LHCN-M2 (cell line): ENCODE data around the gene DDHD1. TPM values are rescaled to one million over a fixed set of nuclear protein-coding genes. Genes with fewer than 3 reads are reported as not detected.
"Not testable (repeated sequence)": the region's sequence is repeated elsewhere in the genome, so short reads cannot be mapped to it uniquely, and the experiment has no call there.

ENCODE experiments used
- DNase-seq: peaks from one replicate; pipeline ENCODE4 v3.0.0-alpha.2; 2012; ENCODE audit warnings: low read depth
- total RNA-seq: library from RNA; depleted of rRNA; stranded (reverse); fragments of >200 nt; gene quantifications from 2 replicates; pipeline ENCODE4 v1.2.3, GENCODE V29; 2014

The DDHD1 gene
- total RNA-seq, 1 experiment from 2014 or later, result 13.6 TPM

DNA sequence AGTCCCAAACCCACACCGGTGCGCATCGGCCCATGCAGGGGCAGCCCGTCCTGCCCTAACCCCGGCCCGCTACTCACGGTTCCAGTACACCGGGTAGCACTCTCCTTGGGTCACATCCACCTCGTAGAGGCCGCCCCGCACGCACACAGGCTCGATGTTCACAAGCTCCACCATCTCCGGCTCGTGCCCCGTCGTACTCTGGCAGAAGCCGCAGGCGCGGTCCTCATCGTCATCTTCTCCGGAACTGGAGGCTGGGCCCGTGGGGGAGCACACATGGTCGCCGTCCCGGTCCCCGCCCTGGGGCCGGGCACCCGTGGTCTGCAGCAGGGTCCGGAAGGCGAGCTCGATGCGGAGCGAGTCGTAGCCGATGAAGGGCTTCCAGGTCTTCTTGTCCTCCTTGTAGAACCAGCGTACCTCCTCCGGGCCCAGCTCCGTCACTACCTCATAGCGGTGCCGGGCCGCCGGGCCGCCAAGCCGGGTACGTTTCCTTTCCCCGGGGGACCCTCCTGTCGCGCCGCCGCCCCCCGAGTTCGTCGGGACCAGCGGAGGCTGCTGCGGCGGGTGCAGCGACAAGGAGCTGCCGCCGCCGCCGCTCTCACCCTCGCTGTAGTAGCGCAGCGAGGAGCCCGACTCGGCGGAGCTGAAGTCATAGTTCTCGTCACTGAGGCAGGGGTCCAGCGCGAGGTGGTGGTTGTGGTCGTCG, 788 bp downstream of the DDHD1 start:
- DNase-seq, result peak; percentile 40

- DNase-seq, result peak; percentile 65
These were observed 1.5 kb downstream of the DDHD1 start for GRCh38 chr14:53151523-53152183.

GRCh38 chr14:53149668-53150316, 3.3 kb downstream of the DDHD1 start:
- DNase-seq, result no peak

GRCh38 chr14:53148671-53149070, 4.5 kb downstream of the DDHD1 start:
- no peak for DNase-seq

DNA sequence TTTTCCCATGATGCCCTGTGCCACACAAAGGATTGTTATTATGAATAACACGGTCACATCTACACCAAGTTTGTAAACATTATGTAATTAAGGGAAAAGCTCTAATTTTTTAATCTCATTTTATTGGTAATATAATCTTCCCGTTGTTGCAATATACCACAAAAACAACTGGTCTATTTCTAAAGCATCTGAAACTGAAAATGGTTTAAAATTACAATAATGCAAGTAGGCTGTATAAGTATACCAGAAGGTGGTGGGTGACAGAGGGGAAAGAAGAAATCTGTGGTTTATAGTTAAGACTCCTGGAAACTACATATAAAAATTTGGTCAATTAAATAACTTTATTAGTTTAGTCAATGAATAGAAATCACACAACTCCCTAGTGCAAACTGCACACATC, 5.2 kb downstream of the DDHD1 start:
- no peak for DNase-seq

- DNase-seq, result no peak
These were observed 5.9 kb downstream of the DDHD1 start for GRCh38 chr14:53147208-53147607.

GRCh38 chr14:53146739-53147138, 6.4 kb downstream of the DDHD1 start:
- no peak for DNase-seq

DNA sequence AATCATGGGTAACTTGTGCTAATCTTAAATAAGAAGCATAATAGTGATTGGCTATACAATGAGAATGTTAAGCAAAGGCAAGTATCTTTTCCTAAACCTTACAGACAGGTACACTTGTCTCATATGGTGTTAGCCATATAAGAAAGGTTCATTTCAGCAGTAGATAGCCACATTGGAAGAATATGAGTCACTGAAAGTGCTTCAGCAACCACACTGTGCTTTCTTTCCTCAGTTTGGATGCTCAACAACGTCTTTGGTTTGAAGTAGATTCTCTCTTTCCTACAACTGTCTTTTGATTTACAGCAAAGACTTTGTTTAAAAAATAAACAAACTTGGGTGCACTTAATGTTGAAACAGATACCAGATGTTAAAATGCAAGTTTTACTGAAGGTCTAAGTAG, 8.9 kb downstream of the DDHD1 start:
- no peak for DNase-seq

- DNase-seq, result no peak
These were observed 12.5 kb downstream of the DDHD1 start for GRCh38 chr14:53140585-53140984.

DNA sequence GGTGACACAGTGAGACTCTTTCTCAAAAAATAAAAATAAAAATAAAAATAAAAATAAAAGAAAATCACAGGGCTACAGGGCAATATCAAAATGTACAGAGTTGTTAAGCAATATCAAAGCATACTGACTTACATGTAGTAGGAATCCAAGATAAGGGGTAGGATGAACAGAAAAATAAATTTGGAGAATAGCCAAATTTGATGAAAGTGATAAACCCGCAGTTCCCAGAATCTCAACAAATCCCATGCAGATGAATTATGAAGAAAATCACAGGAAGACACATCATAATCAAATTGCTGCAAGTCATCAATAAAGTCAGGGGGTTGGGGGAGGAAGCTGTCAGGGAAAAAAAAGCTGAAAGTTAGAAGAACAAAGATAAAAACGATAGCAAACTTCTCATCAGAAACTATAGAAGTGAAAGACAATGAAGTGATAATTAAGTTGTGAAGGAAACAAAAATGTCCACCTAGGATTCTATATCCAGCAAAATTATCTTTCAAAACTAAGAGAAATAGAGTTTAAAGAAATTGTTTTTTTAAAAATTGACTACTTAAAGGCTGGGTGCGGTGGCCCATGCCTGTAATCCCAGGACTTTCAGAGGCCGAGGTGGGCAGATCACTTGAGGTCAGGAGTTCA, 15.4 kb downstream of the DDHD1 start:
- no peak for DNase-seq

- not testable (repeated sequence) for DNase-seq
These were observed 22.6 kb downstream of the DDHD1 start for GRCh38 chr14:53130491-53130890.

DNA sequence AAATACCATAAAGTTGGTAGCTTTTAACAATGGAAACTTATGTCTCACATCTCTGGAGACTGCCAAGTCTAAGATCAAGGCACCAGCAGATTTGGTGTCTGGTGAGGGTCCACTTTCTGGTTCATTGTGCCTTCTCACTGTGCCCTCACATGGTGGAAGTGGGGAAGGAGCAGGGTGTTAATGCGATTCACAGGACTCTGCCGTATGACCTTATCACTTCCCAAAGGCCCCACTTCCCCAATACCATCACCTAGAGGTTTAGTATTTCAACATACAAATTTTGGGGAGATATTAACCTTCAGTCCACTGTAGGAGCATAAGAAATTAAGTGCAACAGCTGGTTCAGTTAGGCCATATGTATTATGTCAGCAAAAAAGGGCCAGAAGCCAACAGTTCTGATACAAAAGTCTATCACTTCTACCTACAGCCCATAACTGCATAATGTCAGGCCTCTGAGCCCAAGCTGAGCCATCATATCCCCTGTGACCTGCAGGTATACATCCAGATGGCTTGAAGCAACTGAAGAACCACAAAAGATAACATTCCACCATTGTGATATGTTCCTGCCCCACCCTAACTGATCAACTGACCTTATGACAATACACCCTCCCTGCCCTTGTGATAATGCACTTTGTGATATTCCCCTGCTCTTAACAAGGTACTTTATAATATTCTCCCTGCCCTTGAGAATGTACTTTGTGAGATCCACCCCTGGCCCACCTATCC, 24.7 kb downstream of the DDHD1 start:
- no peak for DNase-seq

DNA sequence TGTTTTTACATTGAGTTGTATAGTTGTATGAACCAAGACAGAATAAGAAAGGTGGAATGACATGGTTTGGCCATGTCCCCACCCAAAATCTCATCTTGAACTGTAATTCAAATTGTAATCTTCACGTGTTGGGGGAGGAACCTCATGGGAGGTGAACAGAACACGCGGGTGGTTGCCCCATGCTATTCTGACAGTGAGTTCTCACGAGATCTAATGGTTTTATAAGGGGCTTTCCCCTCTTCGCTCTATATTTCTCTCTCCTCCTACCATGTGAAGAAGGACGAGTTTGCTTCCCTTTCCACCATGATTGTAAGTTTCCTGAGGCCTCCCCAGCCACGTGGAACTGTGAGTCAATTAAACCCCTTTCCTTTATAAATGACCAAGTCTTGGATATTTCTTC, 25.3 kb downstream of the DDHD1 start:
- DNase-seq, result no peak

DNA sequence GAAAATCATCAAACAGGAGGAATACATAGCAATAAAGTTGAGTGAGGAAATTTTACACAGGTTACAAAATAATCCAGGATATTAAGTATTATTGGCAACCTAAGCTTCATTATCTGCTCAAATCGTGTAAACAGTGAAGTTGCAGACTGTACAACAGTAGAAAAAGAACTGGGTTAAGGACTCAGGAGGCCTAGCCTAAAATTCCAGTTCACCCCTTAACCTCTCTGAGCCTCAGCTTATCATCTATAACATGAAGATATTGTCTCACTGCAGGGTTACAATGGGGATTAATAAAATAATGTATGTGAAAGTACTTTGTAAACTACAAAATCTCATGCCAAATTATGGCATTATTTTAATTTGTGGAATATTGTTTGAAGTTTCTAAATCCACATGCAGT, 26.0 kb downstream of the DDHD1 start:
- no peak for DNase-seq

DNA sequence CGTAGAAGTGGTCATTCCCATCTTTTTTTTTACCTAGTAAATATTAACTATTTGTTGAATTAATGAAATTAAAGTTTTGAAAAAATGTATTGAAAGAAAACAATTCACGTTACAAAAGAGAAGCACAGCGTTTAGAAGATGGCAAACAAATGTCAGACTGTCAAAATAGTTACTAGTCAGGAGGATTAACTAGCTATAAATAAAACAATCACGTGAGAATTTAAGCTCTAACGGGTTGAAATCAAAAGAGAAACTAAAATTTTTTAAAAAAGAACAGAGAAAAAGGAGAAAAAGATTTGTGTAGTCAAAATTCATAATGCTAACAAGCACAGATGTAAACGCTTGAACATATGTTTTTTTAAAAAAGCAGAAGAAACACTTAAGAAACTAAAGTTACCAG, 26.4 kb downstream of the DDHD1 start:
- DNase-seq, result peak; percentile 32

GRCh38 chr14:53124786-53125185, 28.3 kb downstream of the DDHD1 start:
- no peak for DNase-seq

- DNase-seq, result not testable (repeated sequence)
These were observed 31.7 kb downstream of the DDHD1 start for GRCh38 chr14:53121419-53121818.

DNA sequence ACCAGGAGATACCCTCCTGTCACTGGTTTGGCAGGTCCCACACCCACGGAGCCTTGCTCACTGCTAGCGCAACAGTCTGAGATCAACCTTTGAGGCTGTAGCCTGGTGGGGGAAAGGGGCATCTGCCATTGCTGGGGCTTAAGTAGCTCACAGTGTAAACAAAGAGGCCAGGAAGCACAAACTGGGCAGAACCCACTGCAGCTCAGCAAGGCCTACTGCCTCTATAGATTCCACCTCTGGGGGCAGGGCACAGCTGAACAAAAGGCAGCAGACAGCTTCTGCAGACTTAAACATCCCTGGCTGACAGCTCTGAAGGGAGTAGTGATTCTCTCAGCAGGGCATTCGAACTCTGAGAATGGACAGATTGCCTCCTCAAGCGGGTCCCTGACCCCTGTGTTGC, 35.6 kb downstream of the DDHD1 start:
- DNase-seq, result not testable (repeated sequence)

GRCh38 chr14:53113989-53114388, 39.1 kb downstream of the DDHD1 start:
- DNase-seq, result no peak

GRCh38 chr14:53110096-53110495, 43.0 kb downstream of the DDHD1 start:
- DNase-seq, result no peak
